Epithelial cell of esophagus (primary cell): ENCODE data around the gene NEK11.

Experiments used
- DNase-seq: peaks from one replicate; pipeline ENCODE4 v3.0.0; 2010; ENCODE audit warnings: low read depth
- H3K4me3 ChIP-seq: 2 replicates; pipeline ENCODE4 v1.5.1; 2011; ENCODE audit warnings: mild to moderate bottlenecking, low read length, control low read depth
- TF ChIP-seq, protein P1 (sequence below): IDR thresholded peaks from 2 replicates; pipeline ENCODE4 v1.5.1; 2011; ENCODE audit warnings: low read depth, mild to moderate bottlenecking, low read length, control low read depth, inconsistent platforms; ENCODE audit not compliant: insufficient read depth; ENCODE audit errors: missing control alignments

Gene NEK11

DNA sequence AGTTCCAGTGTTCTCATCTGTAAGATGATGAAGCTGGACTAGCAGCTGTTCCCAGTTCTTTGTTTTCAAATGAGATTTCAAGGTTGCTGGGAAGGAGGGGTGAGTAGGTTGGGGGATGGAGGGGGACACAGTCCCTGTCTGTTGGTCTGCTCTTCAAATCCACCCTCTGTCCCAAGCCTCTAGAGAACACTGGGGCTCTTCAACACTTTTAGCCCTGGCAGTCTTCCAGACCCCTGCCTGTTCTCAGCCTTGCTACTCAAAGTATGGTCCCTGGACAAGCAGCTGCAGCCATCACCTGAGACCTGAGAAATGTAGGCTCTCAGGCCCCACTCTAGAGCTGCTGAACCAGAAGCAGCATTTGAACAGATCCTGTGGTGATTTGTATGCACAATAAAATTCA, 41.3 kb downstream of the NEK11 start:
- TF ChIP-seq, protein P1, sequence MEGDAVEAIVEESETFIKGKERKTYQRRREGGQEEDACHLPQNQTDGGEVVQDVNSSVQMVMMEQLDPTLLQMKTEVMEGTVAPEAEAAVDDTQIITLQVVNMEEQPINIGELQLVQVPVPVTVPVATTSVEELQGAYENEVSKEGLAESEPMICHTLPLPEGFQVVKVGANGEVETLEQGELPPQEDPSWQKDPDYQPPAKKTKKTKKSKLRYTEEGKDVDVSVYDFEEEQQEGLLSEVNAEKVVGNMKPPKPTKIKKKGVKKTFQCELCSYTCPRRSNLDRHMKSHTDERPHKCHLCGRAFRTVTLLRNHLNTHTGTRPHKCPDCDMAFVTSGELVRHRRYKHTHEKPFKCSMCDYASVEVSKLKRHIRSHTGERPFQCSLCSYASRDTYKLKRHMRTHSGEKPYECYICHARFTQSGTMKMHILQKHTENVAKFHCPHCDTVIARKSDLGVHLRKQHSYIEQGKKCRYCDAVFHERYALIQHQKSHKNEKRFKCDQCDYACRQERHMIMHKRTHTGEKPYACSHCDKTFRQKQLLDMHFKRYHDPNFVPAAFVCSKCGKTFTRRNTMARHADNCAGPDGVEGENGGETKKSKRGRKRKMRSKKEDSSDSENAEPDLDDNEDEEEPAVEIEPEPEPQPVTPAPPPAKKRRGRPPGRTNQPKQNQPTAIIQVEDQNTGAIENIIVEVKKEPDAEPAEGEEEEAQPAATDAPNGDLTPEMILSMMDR = no peak
- no peak overlapping the region for H3K4me3 ChIP-seq
- DNase-seq = no peak

DNA sequence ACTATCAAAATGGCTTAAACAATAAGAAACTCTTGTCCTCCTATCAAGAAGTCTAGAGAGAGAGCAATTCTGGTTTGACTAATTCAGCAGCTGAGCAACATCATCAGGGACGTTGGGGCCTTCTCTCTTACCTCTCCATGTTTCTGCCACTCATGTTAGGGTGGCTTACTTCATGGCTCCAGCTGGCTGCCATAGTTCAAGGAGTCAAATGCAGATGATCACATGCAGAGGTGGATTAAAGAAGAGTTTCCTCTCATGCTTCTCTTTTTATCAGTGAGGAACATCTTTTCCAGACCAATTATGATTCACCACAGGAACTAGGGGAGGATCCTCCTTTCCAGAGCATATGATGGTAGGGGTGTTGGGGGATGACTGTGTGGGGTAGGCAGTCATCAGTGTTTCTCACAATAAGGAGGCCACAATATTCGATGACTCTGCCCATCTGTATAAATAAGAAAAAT, 45.5 kb downstream of the NEK11 start:
- TF ChIP-seq, protein P1 = no peak
- DNase-seq = no peak
- no peak overlapping the region for H3K4me3 ChIP-seq

DNA sequence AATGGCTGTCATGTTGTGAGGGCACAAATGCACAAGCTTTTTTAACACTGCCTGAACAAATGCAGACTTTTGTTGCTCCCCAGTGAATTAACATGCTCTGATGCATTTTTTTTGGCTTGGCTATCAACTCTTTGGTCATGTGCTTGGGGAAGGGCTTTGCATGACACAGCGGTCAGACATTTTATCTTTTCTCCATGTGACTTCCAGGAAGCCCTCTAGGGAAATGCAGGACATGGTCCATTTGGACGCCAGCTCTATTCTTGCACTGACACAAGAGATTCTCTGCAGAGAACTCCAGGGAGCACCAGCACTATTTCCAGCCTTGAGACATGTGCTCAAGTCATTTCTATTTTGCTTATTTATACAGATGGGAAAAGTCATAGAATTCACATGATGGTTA, 46.2 kb downstream of the NEK11 start:
- TF ChIP-seq, protein P1 = no peak
- DNase-seq = no peak
- no peak overlapping the region for H3K4me3 ChIP-seq

DNA sequence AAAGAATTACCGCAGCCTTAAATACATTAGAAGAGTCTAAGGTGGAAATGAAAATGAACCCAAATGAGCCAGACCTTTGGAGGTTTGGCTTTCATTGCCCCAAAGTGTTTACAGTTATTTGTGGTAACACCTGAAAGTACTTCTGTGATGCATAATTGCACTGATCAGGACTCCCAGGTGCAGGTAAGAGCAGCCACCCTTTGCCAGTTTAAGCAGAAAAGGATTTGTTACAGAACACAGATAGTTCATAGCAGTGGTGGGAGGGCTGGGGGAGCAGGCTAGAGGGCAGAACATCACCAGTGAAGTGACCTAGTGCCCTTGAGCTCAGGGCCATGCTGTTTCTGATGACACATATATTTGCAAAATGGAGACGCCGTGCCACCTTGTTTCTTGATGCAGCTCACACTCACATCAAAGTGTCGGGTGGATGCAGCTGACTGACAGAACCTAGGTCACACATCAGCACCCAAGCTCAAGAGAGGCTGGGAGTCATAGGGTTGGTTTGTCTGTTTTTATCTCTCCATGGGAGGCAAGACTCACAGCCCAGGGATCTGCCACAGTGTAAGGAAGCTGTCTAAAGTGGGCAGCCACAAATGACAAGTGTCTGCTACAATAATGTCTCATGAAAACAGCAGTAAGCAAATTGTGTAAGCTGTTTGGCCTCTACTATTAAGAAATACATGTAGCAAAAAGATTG, 49.1 kb downstream of the NEK11 start:
- TF ChIP-seq, protein P1 = no peak
- no peak for DNase-seq

DNA sequence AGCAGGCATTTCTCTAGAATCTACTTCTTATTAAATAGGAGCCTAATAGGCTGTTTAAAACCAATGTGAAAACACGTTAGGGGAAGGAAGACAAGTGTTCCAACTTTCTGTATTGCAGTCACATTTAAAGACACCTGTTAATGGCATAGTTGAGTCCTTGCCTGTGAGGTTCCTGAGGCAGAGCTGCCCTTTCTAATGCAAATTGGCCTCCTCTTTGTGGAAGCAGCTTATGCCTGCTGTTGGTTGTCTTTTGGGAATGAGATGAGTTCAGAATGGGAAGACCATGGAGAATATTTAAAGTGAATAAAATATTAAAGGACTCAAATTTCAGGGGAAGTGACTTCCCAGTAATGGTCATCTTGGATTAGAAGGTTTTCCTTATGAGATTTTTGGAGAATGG, 51.2 kb downstream of the NEK11 start:
- DNase-seq = no peak
- TF ChIP-seq, protein P1 = no peak
- H3K4me3 ChIP-seq = no peak overlapping the region

More for the DNA sequence above, 49.1 kb downstream of the NEK11 start:
- no peak overlapping the region for H3K4me3 ChIP-seq

DNA sequence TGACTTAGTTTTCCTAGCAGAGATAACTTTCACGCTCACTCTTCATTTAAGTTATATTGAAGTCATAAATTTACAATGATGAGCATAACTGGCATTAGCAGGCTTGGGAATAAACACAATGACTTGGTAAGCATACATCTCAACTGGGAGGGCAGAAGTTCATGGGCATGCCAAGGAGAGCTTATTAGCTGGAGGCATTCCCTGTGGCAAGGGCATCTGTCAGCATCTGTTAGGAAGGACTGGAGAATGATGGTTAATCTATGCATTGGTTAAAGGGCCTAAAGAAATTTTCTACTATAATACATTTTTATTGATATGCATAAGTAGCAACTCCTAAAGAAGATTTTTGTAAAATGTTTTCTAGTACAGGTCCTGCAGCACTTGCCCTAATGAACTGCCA, 52.4 kb downstream of the NEK11 start:
- H3K4me3 ChIP-seq = no peak overlapping the region
- TF ChIP-seq, protein P1 = no peak
- no peak for DNase-seq

DNA sequence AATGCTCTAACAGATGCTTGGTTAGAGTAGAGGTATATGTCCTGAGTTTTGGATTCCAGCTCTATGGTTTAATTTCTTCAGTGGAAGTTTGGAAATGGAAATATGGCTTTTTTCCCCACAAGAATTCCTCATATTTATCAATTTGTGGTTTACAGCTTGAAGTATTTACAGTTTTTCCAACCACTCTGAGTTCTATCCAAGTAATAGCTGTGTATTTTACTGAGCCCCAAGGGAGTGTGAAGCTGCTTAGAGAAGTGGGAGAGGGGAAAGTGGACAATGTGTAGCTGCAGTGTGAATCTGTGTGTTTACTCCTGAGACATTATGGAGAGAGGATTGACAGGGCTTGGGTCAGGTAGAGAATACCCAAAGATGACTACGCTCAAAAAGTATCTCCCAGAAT, 54.5 kb downstream of the NEK11 start:
- DNase-seq = no peak
- no peak overlapping the region for H3K4me3 ChIP-seq
- TF ChIP-seq, protein P1 = no peak
